ENCODE measurements around the gene TPP1. TPM values are rescaled to one million over a fixed set of nuclear protein-coding genes. Genes with fewer than 3 reads are reported as not detected.
A peak's percentile ranks its signal among the peaks of the same experiment; 100 is the strongest.

The TPP1 gene
- total RNA-seq, 1 experiment from 2014 or later, result 21.6 TPM

DNA sequence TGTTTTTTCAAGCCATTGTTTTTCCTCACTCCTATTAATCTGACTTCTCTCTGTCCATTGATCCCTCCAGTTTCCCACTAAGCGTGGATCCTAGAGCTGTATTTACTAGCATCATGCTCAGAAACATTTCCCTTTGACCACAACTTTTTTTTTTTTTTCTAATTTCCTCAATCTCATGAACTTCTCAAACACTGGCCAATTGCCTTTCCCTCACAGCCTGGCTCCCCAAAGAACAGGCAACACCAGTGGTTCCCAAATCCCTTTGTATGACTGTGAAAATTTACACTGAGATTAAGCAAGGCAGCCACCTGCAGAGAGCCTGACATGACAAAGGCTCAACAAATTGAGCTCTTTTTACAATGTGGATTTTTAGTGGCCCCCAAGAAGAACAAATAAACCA, 1.4 kb upstream of the TPP1 start:
- H3K27ac ChIP-seq (ENCODE audit: low read length), result no peak overlapping the region
- H3K9ac ChIP-seq (ENCODE audit: low read length), result no peak overlapping the region
- POLR2A ChIA-PET (ENCODE audit: unreplicated experiment), result interaction anchor here (0.7 kb wide), 1 partner anchor 12 kb away, joined by 4 read pairs; no protein-coding TSS in a partner anchor
- H3K36me3 ChIP-seq (ENCODE audit: low read depth, low read length), result no peaks in the 10 kb centered on the region
- H3F3A ChIP-seq (ENCODE audit: low read length, unreplicated experiment), result no peaks in the 10 kb centered on the region
- no peak overlapping the region for H3K4me2 ChIP-seq (ENCODE audit: low read length)
- no peak overlapping the region for H3K4me3 ChIP-seq (ENCODE audit: low read length)
- no peaks in the 10 kb centered on the region for H4K20me1 ChIP-seq (ENCODE audit: low read length)
- intact Hi-C loops (cut with micrococcal nuclease), result no loop called here
- H3K9me3 ChIP-seq (ENCODE audit: low read length), result no peaks in the 10 kb centered on the region
- CTCF ChIA-PET, result interaction anchor here (0.6 kb wide), 1 partner anchor 63 kb away, joined by 3 read pairs; the partner anchor contains the start of gene MRPL17
- ATAC-seq, result no peak
- H3K9me2 ChIP-seq (replicated peaks; ENCODE audit: low read length), result no peaks in the 10 kb centered on the region
- TF ChIP-seq CTCF (conservative IDR thresholded peaks at IDR 0.05; ENCODE audit: low read depth, low read length), result no peak
- TF ChIP-seq EZH2 (IDR thresholded peaks at IDR 0.05; ENCODE audit: low read length, unreplicated experiment), result no peak
- TF ChIP-seq EZH2phosphoT487 (IDR thresholded peaks at IDR 0.05; ENCODE audit: borderline replicate concordance, low read length), result no peak
- H2AFZ ChIP-seq (ENCODE audit: low read length), result no peak overlapping the region
- no TSS peak for BruUV-seq (replicated peaks)
- H3K79me2 ChIP-seq (ENCODE audit: low read length), result peaks cover 3% of the 10 kb centered on the region; the same call in 1 of the 2 replicates
- no peaks in the 10 kb centered on the region for H3K27me3 ChIP-seq (ENCODE audit: low read length)
- peaks cover 14% of the 10 kb centered on the region for H3K4me1 ChIP-seq (ENCODE audit: insufficient read depth, low read length)
- no peak for DNase-seq

DNA sequence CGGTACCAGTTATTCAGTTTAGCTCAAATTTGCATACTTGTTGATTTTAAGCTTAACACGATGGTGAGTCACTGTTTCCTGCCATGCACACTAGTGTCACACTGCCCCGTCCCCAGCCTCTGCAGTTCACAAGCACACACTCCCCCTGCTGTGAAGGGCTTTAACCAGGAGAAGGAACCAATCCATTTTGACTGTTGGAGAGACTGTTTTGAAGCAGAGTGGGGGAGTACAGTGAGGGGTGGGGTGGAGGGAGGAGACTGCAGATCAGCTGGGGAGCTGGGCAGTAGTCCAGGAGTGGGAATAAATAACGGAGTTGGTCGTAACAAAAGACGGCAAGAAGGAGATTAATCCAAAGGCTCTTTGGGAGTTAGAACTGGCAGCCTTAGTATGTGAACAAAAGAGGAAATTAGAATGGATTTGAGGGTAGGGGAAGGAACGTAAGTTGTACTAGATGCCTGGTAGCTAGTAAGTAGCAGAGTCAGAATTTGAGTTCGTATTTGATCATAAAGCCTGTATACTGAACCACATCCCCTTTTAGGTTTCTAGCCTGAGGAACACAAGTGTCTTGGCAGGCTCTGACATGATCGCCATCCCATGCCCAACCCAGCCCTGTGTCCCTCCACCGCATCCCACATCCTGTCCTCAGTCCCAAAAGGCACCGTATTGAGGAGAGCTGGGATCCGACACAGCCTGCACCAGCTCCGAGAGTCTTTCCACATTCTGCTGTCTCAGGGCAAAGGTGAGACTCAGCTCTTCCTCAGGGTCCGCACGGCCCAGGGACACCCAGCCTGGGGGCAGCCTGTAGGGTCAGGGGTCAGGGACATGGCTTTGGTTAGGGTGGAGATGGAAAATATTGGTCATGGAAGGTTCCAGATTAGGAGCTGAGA, 862 bp downstream of the TPP1 start:
- ChIA-PET CTCF (interaction anchor here (0.5 to 1.2 kb wide), 6 partner anchors 15 to 137 kb away, joined by 3 to 10 read pairs (median 4); partner anchors contain the start of gene MRPL17), POLR2A (ENCODE audit: unreplicated experiment) (interaction anchor here (0.6 to 0.8 kb wide), 3 partner anchors 65 to 386 kb away, joined by 4 to 7 read pairs (median 5); partner anchors contain the start of gene MRPL17)
- no peaks in the 10 kb centered on the region for H3F3A ChIP-seq (ENCODE audit: low read length, unreplicated experiment)
- TF ChIP-seq CTCF (conservative IDR thresholded peaks at IDR 0.05; ENCODE audit: low read depth, low read length), result no peak
- no peak for TF ChIP-seq EZH2phosphoT487 (IDR thresholded peaks at IDR 0.05; ENCODE audit: borderline replicate concordance, low read length)
- no peak for TF ChIP-seq EZH2 (IDR thresholded peaks at IDR 0.05; ENCODE audit: low read length, unreplicated experiment)
- H3K27ac ChIP-seq (ENCODE audit: low read length), result 0 out of 2 replicates have a peak overlapping the region, but pooled peaks have one; percentile 1
- ATAC-seq (peak; percentile 67), DNase-seq (peak; percentile 54)
- intact Hi-C loops (cut with micrococcal nuclease), result loop anchor here (1.0 to 2.0 kb wide), 3 partner anchors 65 to 137 kb away; partner anchors contain the start of genes ARFIP2, MRPL17 and TIMM10B
- peak overlapping the region; percentile 79 for H3K4me3 ChIP-seq (ENCODE audit: low read length)
- no peaks in the 10 kb centered on the region for H3K36me3 ChIP-seq (ENCODE audit: low read depth, low read length)
- H4K20me1 ChIP-seq (ENCODE audit: low read length), result no peaks in the 10 kb centered on the region
- peak overlapping the region; percentile 85 for H2AFZ ChIP-seq (ENCODE audit: low read length)
- peaks cover 14% of the 10 kb centered on the region for H3K4me1 ChIP-seq (ENCODE audit: insufficient read depth, low read length)
- peak overlapping the region; percentile 67 for H3K9ac ChIP-seq (ENCODE audit: low read length)
- no peaks in the 10 kb centered on the region for H3K27me3 ChIP-seq (ENCODE audit: low read length)
- H3K9me2 ChIP-seq (replicated peaks; ENCODE audit: low read length), result no peaks in the 10 kb centered on the region
- peaks cover 3% of the 10 kb centered on the region; the same call in 1 of the 2 replicates for H3K79me2 ChIP-seq (ENCODE audit: low read length)
- TSS peak; percentile 74 for BruUV-seq (replicated peaks)
- H3K9me3 ChIP-seq (ENCODE audit: low read length), result no peaks in the 10 kb centered on the region
- H3K4me2 ChIP-seq (ENCODE audit: low read length), result peak overlapping the region; percentile 98

Measured in PC-3 (cell line).